Vagina (tissue), 2 donors: ENCODE data around the gene TEDC1. TPM values are rescaled to one million over a fixed set of nuclear protein-coding genes. Genes with fewer than 3 reads are reported as not detected.

Experiments used
- DNase-seq, 2 donors: peaks; one replicate each; pipeline ENCODE4 v3.0.0-alpha.2; 2017; ENCODE audit errors: extremely low spot score in 2 of 2
- H3K27ac ChIP-seq: fragments of 200-600 bp; sonication (generic); one replicate; pipeline ENCODE4 v1.5.1; 2019
- H3K27me3 ChIP-seq: fragments of 200-600 bp; sonication (generic); one replicate; pipeline ENCODE4 v1.5.1; 2019
- H3K36me3 ChIP-seq, 2 donors: fragments of 200-600 bp; sonication (generic); one replicate each; pipeline ENCODE4 v1.5.1; 2017 to 2019
- H3K4me1 ChIP-seq: fragments of 200-600 bp; sonication (generic); one replicate; pipeline ENCODE4 v1.5.1; 2019
- H3K4me3 ChIP-seq, 2 donors: fragments of 200-600 bp; sonication (generic); 1 replicate in 1 of 2; 2 replicates in 1 of 2; pipeline ENCODE4 v1.5.1; 2016 to 2019
- H3K9me3 ChIP-seq: fragments of 200-600 bp; sonication (generic); one replicate; pipeline ENCODE4 v1.5.1; 2019
- CTCF ChIP-seq, 3 experiments: fragments of 450-650 bp in 2 of 3; fragments of 200-600 bp in 1 of 3; sonication (generic) in 1 of 3; IDR thresholded peaks; one replicate each; pipeline ENCODE4 v1.5.1; 2017 to 2019; ENCODE audit warnings: antibody characterized with exemption in 3 of 3, mild to moderate bottlenecking in 2 of 3, moderate library complexity in 2 of 3
- POLR2A ChIP-seq, 2 donors: fragments of 450-650 bp; IDR thresholded peaks; one replicate each; pipeline ENCODE4 v1.6.1; 2017; ENCODE audit warnings: antibody characterized with exemption in 2 of 2, mild to moderate bottlenecking in 2 of 2, moderate library complexity in 2 of 2
- POLR2AphosphoS5 ChIP-seq, 2 donors: sonication (generic); formaldehyde crosslinking; IDR thresholded peaks; one replicate each; pipeline ENCODE4 v1.9.0; 2017; ENCODE audit warnings: antibody characterized with exemption in 2 of 2, mild to moderate bottlenecking in 2 of 2, low read depth in 1 of 2; ENCODE audit not compliant: insufficient read depth in 1 of 2
- intact Hi-C: fragments of 100-400 bp; cut with DNase I; formaldehyde crosslinking; loops from one replicate; pipeline ENCODE4 v1.15.1; 2023
- total RNA-seq: library from RNA; depleted of rRNA; stranded (reverse); fragments of >200 nt; gene quantifications from one replicate; pipeline ENCODE4 v1.2.3, GENCODE V29; 2016

The TEDC1 gene
- total RNA-seq, 1 donor from 2014 or later = 5.9 TPM

GRCh38 chr14:105468621-105469241, 22.3 kb upstream of the TEDC1 start:
- DNase-seq = no peak
- H3K27ac ChIP-seq = no peak overlapping the region
- no peak overlapping the region for H3K4me3 ChIP-seq
- peaks cover 59% of the 10 kb centered on the region for H3K4me1 ChIP-seq
- TF ChIP-seq POLR2A (IDR thresholded peaks at IDR 0.05) = no peak
- no peak for TF ChIP-seq POLR2AphosphoS5 (IDR thresholded peaks at IDR 0.05; ENCODE audit: insufficient read depth in 1 of 2, low read depth in 1 of 2)
- no peak for TF ChIP-seq CTCF (IDR thresholded peaks at IDR 0.05)
- no peaks in the 10 kb centered on the region for H3K27me3 ChIP-seq
- H3K36me3 ChIP-seq = peaks cover 0 to 27% of the 10 kb centered on the region in 2 donors
- H3K9me3 ChIP-seq = no peaks in the 10 kb centered on the region
- intact Hi-C loops = no loop called here

- no peak for DNase-seq
- Histone ChIP-seq H3K4me1 (peaks cover 62% of the 10 kb centered on the region), H3K27ac (no peak overlapping the region), H3K27me3 (no peaks in the 10 kb centered on the region), H3K4me3 (no peak overlapping the region), H3K36me3 (peaks cover 0 to 17% of the 10 kb centered on the region in 2 donors), H3K9me3 (no peaks in the 10 kb centered on the region)
- intact Hi-C loops = no loop called here
- TF ChIP-seq CTCF (IDR thresholded peaks at IDR 0.05) (no peak), POLR2AphosphoS5 (IDR thresholded peaks at IDR 0.05; ENCODE audit: insufficient read depth in 1 of 2, low read depth in 1 of 2) (no peak), POLR2A (IDR thresholded peaks at IDR 0.05) (no peak)
Measured at GRCh38 chr14:105469456-105470349, 21.3 kb upstream of the TEDC1 start.

GRCh38 chr14:105470350-105471296, 20.4 kb upstream of the TEDC1 start:
- H3K36me3 ChIP-seq = peaks cover 0 to 8% of the 10 kb centered on the region in 2 donors
- no peaks in the 10 kb centered on the region for H3K9me3 ChIP-seq
- H3K4me1 ChIP-seq = peaks cover 64% of the 10 kb centered on the region
- intact Hi-C loops = no loop called here
- H3K4me3 ChIP-seq = no peak overlapping the region
- no peak for TF ChIP-seq CTCF (IDR thresholded peaks at IDR 0.05)
- no peak for TF ChIP-seq POLR2A (IDR thresholded peaks at IDR 0.05)
- TF ChIP-seq POLR2AphosphoS5 (IDR thresholded peaks at IDR 0.05; ENCODE audit: insufficient read depth in 1 of 2, low read depth in 1 of 2) = no peak
- DNase-seq = no peak
- peaks cover 4% of the 10 kb centered on the region for H3K27me3 ChIP-seq
- H3K27ac ChIP-seq = no peak overlapping the region

DNA sequence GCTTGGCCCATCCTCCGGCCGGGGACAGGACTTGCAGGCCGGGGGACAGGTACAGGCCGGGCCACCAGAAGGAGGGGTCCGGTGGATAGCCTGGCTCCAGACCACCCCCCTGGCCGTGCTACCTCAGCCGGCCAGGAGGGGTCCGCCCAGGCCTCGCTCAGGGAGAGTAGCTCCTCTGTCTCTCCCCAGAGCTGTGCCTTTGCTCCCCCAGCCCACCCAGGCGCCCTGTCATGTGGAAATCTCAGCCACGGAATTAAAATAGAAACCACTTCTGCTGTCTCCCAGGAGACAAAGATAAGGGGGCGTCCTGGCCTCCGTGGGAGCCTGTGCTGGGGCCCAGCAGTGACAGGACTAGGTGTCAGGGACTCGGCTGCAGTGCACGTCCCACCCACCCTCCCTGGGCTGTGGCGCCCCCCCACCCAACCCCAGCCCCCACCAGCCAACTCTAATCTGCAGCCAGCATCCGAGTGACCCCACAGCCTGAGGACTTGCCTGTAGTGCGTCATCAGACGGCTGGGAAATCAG, 19.7 kb upstream of the TEDC1 start:
- intact Hi-C loops = no loop called here
- Histone ChIP-seq H3K36me3 (peaks cover 0 to 7% of the 10 kb centered on the region in 2 donors), H3K9me3 (no peaks in the 10 kb centered on the region), H3K27ac (no peak overlapping the region), H3K27me3 (peaks cover 4% of the 10 kb centered on the region), H3K4me3 (no peak overlapping the region), H3K4me1 (peaks cover 66% of the 10 kb centered on the region)
- DNase-seq = no peak
- no peak for TF ChIP-seq POLR2AphosphoS5 (IDR thresholded peaks at IDR 0.05; ENCODE audit: insufficient read depth in 1 of 2, low read depth in 1 of 2)
- TF ChIP-seq CTCF (IDR thresholded peaks at IDR 0.05) = no peak
- no peak for TF ChIP-seq POLR2A (IDR thresholded peaks at IDR 0.05)
